ENCODE measurements around the gene CDC42BPA.

CDC42BPA gene

GRCh38 chr1:227059076-227059475, 259.2 kb downstream of the CDC42BPA start:
- H3K9me3 Mint-ChIP-seq = peaks cover 14% of the 10 kb centered on the region
- H3K4me3 Mint-ChIP-seq = no peak overlapping the region
- H3K4me1 Mint-ChIP-seq = no peaks in the 10 kb centered on the region
- TF ChIP-seq, protein P1, sequence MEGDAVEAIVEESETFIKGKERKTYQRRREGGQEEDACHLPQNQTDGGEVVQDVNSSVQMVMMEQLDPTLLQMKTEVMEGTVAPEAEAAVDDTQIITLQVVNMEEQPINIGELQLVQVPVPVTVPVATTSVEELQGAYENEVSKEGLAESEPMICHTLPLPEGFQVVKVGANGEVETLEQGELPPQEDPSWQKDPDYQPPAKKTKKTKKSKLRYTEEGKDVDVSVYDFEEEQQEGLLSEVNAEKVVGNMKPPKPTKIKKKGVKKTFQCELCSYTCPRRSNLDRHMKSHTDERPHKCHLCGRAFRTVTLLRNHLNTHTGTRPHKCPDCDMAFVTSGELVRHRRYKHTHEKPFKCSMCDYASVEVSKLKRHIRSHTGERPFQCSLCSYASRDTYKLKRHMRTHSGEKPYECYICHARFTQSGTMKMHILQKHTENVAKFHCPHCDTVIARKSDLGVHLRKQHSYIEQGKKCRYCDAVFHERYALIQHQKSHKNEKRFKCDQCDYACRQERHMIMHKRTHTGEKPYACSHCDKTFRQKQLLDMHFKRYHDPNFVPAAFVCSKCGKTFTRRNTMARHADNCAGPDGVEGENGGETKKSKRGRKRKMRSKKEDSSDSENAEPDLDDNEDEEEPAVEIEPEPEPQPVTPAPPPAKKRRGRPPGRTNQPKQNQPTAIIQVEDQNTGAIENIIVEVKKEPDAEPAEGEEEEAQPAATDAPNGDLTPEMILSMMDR (IDR thresholded peaks at IDR 0.05; ENCODE audit: unreplicated experiment in 3 of 3) = no peak
- no peak overlapping the region for H3K27ac Mint-ChIP-seq
- H3K36me3 Mint-ChIP-seq (ENCODE audit: low read depth) = peaks cover 33% of the 10 kb centered on the region
- no peaks in the 10 kb centered on the region for H3K27me3 Mint-ChIP-seq (ENCODE audit: low read depth)

GRCh38 chr1:227058321-227058751, 260.0 kb downstream of the CDC42BPA start:
- Mint-ChIP-seq H3K9me3 (peaks cover 14% of the 10 kb centered on the region), H3K4me1 (no peaks in the 10 kb centered on the region), H3K36me3 (ENCODE audit: low read depth) (peaks cover 33% of the 10 kb centered on the region), H3K27me3 (ENCODE audit: low read depth) (no peaks in the 10 kb centered on the region), H3K27ac (no peak overlapping the region), H3K4me3 (no peak overlapping the region)
- TF ChIP-seq, protein P1 (IDR thresholded peaks at IDR 0.05; ENCODE audit: unreplicated experiment in 3 of 3) = no peak

GRCh38 chr1:227049253-227049652, 269.0 kb downstream of the CDC42BPA start:
- H3K27ac Mint-ChIP-seq = no peak overlapping the region
- H3K4me3 Mint-ChIP-seq = no peak overlapping the region
- no peaks in the 10 kb centered on the region for H3K4me1 Mint-ChIP-seq
- peaks cover 67% of the 10 kb centered on the region for H3K36me3 Mint-ChIP-seq (ENCODE audit: low read depth)
- peaks cover 7% of the 10 kb centered on the region for H3K9me3 Mint-ChIP-seq
- TF ChIP-seq, protein P1 (IDR thresholded peaks at IDR 0.05; ENCODE audit: unreplicated experiment in 3 of 3) = no peak
- H3K27me3 Mint-ChIP-seq (ENCODE audit: low read depth) = no peaks in the 10 kb centered on the region

DNA sequence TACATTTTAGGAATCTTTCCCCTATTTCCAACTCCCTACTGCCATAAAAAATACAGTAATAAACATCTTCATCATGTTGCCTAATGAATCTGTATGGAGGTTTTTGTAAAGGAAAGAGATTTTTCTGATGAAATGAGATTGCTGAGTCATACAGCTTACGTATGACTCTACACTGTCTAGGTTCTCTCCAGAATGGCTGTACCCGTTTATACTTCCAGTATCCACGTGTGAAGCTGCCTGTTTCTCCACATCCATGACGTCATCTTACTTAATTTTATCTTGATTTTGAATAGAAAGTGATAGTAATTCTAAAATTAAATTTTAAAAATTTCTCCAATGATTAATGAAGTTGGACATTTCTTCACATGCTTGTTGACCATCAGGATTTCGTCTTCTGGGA, 274.5 kb downstream of the CDC42BPA start:
- no peak overlapping the region for H3K27ac Mint-ChIP-seq
- no peaks in the 10 kb centered on the region for H3K4me1 Mint-ChIP-seq

DNA sequence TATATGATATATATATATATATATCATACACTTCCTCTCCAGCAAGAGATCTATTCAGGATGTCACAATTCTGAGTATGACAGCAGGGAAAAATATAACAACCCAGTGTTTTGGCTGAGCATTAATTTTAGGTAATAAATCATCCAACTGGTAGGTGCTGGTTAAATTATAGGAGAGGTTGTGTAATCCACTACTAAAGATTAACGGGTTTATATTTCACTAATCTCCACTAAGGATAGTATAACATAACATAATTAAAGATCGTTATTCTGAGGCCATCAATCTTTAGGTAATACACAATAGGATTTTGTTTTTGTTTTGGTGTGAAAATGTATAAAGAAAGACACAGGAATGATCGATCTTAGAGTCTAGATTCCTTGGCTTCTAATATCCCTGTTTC, 276.0 kb downstream of the CDC42BPA start:
- peaks cover 69% of the 10 kb centered on the region for H3K36me3 Mint-ChIP-seq (ENCODE audit: low read depth)
- H3K4me1 Mint-ChIP-seq = no peaks in the 10 kb centered on the region
- no peaks in the 10 kb centered on the region for H3K27me3 Mint-ChIP-seq (ENCODE audit: low read depth)

More for the DNA sequence above, 274.5 kb downstream of the CDC42BPA start:
- Mint-ChIP-seq H3K4me3 (no peak overlapping the region), H3K27me3 (ENCODE audit: low read depth) (no peaks in the 10 kb centered on the region), H3K36me3 (ENCODE audit: low read depth) (peaks cover 64% of the 10 kb centered on the region), H3K9me3 (peaks cover 3% of the 10 kb centered on the region)
- TF ChIP-seq, protein P1 (IDR thresholded peaks at IDR 0.05; ENCODE audit: unreplicated experiment in 3 of 3) = no peak

GRCh38 chr1:227038401-227038800, 279.9 kb downstream of the CDC42BPA start:
- Mint-ChIP-seq H3K4me3 (no peak overlapping the region), H3K27me3 (ENCODE audit: low read depth) (no peaks in the 10 kb centered on the region), H3K36me3 (ENCODE audit: low read depth) (peaks cover 57% of the 10 kb centered on the region), H3K9me3 (no peaks in the 10 kb centered on the region), H3K27ac (no peak overlapping the region), H3K4me1 (no peaks in the 10 kb centered on the region)
- TF ChIP-seq, protein P1 (IDR thresholded peaks at IDR 0.05; ENCODE audit: unreplicated experiment in 3 of 3) = no peak

More for the DNA sequence above, 276.0 kb downstream of the CDC42BPA start:
- TF ChIP-seq, protein P1 (IDR thresholded peaks at IDR 0.05; ENCODE audit: unreplicated experiment in 3 of 3) = no peak
- Mint-ChIP-seq H3K27ac (no peak overlapping the region), H3K9me3 (no peaks in the 10 kb centered on the region), H3K4me3 (no peak overlapping the region)
